ENCODE measurements around the gene DNAJC6.

The DNAJC6 gene

DNA sequence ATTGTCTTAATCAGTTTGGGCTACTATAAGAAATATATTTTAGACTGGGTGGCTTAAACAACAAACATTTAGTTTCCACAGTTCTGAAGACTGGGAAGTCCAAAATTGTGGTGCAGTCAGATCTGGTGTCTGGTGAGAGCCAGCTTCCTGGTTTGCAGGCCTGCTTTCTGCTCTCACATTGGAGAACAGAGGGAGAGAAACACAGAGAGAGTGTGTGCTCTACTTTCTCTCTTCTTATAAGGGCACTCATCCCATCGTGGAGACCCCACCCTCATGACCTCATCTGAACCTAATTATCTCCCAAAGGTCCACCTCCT lies 115.2 kb downstream of the DNAJC6 start:
- TF ChIP-seq, protein P1, sequence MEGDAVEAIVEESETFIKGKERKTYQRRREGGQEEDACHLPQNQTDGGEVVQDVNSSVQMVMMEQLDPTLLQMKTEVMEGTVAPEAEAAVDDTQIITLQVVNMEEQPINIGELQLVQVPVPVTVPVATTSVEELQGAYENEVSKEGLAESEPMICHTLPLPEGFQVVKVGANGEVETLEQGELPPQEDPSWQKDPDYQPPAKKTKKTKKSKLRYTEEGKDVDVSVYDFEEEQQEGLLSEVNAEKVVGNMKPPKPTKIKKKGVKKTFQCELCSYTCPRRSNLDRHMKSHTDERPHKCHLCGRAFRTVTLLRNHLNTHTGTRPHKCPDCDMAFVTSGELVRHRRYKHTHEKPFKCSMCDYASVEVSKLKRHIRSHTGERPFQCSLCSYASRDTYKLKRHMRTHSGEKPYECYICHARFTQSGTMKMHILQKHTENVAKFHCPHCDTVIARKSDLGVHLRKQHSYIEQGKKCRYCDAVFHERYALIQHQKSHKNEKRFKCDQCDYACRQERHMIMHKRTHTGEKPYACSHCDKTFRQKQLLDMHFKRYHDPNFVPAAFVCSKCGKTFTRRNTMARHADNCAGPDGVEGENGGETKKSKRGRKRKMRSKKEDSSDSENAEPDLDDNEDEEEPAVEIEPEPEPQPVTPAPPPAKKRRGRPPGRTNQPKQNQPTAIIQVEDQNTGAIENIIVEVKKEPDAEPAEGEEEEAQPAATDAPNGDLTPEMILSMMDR (IDR thresholded peaks at IDR 0.05; ENCODE audit: low read depth, low read length, poor library complexity, severe bottlenecking) = no peak
- TF ChIP-seq EZH2phosphoT487 (IDR thresholded peaks at IDR 0.05; ENCODE audit: borderline replicate concordance, low read length) = no peak
- Histone ChIP-seq H4K20me1 (ENCODE audit: control insufficient read depth, insufficient read depth, low read depth, low read length) (no peaks in the 10 kb centered on the region), H3K36me3 (ENCODE audit: control insufficient read depth, low read length) (peaks cover 33% of the 10 kb centered on the region), H3K4me1 (ENCODE audit: control insufficient read depth, low read length) (peaks cover 17% of the 10 kb centered on the region), H3K27ac (ENCODE audit: low read depth, low read length) (no peak overlapping the region), H3K4me3 (ENCODE audit: low read length) (no peak overlapping the region), H3K9me2 (replicated peaks; ENCODE audit: control insufficient read depth, low read length) (no peaks in the 10 kb centered on the region), H3K27me3 (ENCODE audit: control insufficient read depth, low read length) (no peaks in the 10 kb centered on the region), H3K9me3 (ENCODE audit: control insufficient read depth, insufficient read depth, low read length) (no peaks in the 10 kb centered on the region), H3K79me2 (ENCODE audit: control insufficient read depth, low read length) (peaks cover 39% of the 10 kb centered on the region), H3K4me2 (ENCODE audit: low read length) (no peak overlapping the region), H3F3A (ENCODE audit: control insufficient read depth, insufficient read depth) (no peaks in the 10 kb centered on the region)

DNA sequence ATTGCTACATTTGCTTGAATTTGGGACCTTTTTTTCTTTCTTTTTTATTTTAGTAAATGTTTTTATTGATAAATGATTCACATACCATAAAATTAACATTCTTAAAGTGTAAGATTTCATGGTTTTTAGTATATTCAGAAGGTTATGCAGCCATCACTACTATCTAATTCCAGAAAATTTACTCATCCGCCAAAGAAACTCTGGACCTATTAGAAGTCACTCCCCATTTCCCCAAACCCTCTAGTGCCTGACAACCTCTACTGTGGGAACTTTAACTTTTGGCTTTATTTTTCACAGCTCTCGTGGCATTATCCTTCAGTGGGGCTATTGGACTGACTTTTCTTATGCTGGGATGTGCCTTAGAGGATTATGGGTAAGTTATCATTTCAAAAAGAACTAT lies 115.7 kb downstream of the DNAJC6 start:
- peaks cover 14% of the 10 kb centered on the region for H3K4me1 ChIP-seq (ENCODE audit: control insufficient read depth, low read length)
- TF ChIP-seq EZH2phosphoT487 (IDR thresholded peaks at IDR 0.05; ENCODE audit: borderline replicate concordance, low read length) = no peak
- TF ChIP-seq, protein P1 (IDR thresholded peaks at IDR 0.05; ENCODE audit: low read depth, low read length, poor library complexity, severe bottlenecking) = no peak
- H3K27ac ChIP-seq (ENCODE audit: low read depth, low read length) = no peak overlapping the region
- peaks cover 36% of the 10 kb centered on the region for H3K36me3 ChIP-seq (ENCODE audit: control insufficient read depth, low read length)
- 0 out of 2 replicates have a peak, but pooled peaks cover 2% of the 10 kb centered on the region for H3F3A ChIP-seq (ENCODE audit: control insufficient read depth, insufficient read depth)
- no peaks in the 10 kb centered on the region for H3K9me3 ChIP-seq (ENCODE audit: control insufficient read depth, insufficient read depth, low read length)
- H3K9me2 ChIP-seq (replicated peaks; ENCODE audit: control insufficient read depth, low read length) = no peaks in the 10 kb centered on the region
- H3K79me2 ChIP-seq (ENCODE audit: control insufficient read depth, low read length) = peaks cover 39% of the 10 kb centered on the region
- H3K4me3 ChIP-seq (ENCODE audit: low read length) = no peak overlapping the region
- no peak overlapping the region for H3K4me2 ChIP-seq (ENCODE audit: low read length)
- no peaks in the 10 kb centered on the region for H3K27me3 ChIP-seq (ENCODE audit: control insufficient read depth, low read length)
- no peaks in the 10 kb centered on the region for H4K20me1 ChIP-seq (ENCODE audit: control insufficient read depth, insufficient read depth, low read depth, low read length)

DNA sequence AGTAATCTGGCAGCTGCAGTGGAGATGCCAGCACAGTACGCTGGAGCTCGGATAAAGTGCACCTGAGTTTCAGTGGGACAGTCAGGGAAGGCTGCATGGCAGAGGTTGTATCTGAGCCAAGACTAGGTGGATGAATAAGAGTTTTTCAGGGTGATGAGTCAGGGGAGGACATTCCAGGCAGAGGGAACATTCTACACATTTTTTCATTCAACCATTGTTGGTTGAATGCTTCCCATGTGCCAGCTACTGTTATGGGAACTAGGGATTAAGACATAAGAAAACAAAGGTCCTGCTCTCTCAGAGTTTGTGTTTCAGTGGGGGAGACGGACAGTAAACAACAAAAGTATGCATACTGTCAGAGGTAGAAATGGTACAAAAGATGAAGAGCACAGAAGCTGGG lies 116.4 kb downstream of the DNAJC6 start:
- Histone ChIP-seq H3K9me2 (replicated peaks; ENCODE audit: control insufficient read depth, low read length) (no peaks in the 10 kb centered on the region), H3K27ac (ENCODE audit: low read depth, low read length) (no peak overlapping the region), H3K4me1 (ENCODE audit: control insufficient read depth, low read length) (peaks cover 14% of the 10 kb centered on the region), H3F3A (ENCODE audit: control insufficient read depth, insufficient read depth) (0 out of 2 replicates have a peak, but pooled peaks cover 2% of the 10 kb centered on the region), H4K20me1 (ENCODE audit: control insufficient read depth, insufficient read depth, low read depth, low read length) (no peaks in the 10 kb centered on the region), H3K4me2 (ENCODE audit: low read length) (no peak overlapping the region), H3K36me3 (ENCODE audit: control insufficient read depth, low read length) (peaks cover 41% of the 10 kb centered on the region), H3K4me3 (ENCODE audit: low read length) (no peak overlapping the region), H3K79me2 (ENCODE audit: control insufficient read depth, low read length) (peaks cover 39% of the 10 kb centered on the region), H3K9me3 (ENCODE audit: control insufficient read depth, insufficient read depth, low read length) (no peaks in the 10 kb centered on the region), H3K27me3 (ENCODE audit: control insufficient read depth, low read length) (no peaks in the 10 kb centered on the region)
- TF ChIP-seq EZH2phosphoT487 (IDR thresholded peaks at IDR 0.05; ENCODE audit: borderline replicate concordance, low read length) = no peak
- TF ChIP-seq, protein P1 (IDR thresholded peaks at IDR 0.05; ENCODE audit: low read depth, low read length, poor library complexity, severe bottlenecking) = no peak

DNA sequence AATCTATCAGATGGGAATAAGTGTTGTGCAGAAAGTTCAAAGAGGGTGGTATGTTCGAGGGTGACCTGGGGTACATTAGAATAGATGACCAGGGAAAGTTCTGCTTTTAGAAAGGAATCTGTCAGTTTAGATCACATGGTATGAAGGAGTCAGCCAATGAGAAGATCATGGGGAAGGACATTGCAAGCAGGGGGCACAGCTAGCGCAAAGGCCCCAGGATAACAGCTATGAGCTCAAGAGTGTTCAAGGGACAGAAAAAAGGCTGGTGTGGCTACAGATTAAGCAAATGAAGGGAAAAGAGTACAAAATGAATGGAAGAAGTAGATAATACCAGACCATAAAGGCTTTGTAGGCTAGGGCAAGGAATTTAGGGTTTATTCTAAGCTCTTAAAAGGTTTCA lies 119.7 kb downstream of the DNAJC6 start:
- Histone ChIP-seq H3K36me3 (ENCODE audit: control insufficient read depth, low read length) (peaks cover 48% of the 10 kb centered on the region), H3F3A (ENCODE audit: control insufficient read depth, insufficient read depth) (0 out of 2 replicates have a peak, but pooled peaks cover 2% of the 10 kb centered on the region)

More for the DNA sequence above, 119.7 kb downstream of the DNAJC6 start:
- H3K9me2 ChIP-seq (replicated peaks; ENCODE audit: control insufficient read depth, low read length) = no peaks in the 10 kb centered on the region
- H4K20me1 ChIP-seq (ENCODE audit: control insufficient read depth, insufficient read depth, low read depth, low read length) = no peaks in the 10 kb centered on the region
- H3K27ac ChIP-seq (ENCODE audit: low read depth, low read length) = no peak overlapping the region
- TF ChIP-seq, protein P1 (IDR thresholded peaks at IDR 0.05; ENCODE audit: low read depth, low read length, poor library complexity, severe bottlenecking) = no peak
- TF ChIP-seq EZH2phosphoT487 (IDR thresholded peaks at IDR 0.05; ENCODE audit: borderline replicate concordance, low read length) = no peak
- no peaks in the 10 kb centered on the region for H3K9me3 ChIP-seq (ENCODE audit: control insufficient read depth, insufficient read depth, low read length)
- H3K4me3 ChIP-seq (ENCODE audit: low read length) = no peak overlapping the region
- no peaks in the 10 kb centered on the region for H3K4me1 ChIP-seq (ENCODE audit: control insufficient read depth, low read length)
- no peak overlapping the region for H3K4me2 ChIP-seq (ENCODE audit: low read length)
- H3K27me3 ChIP-seq (ENCODE audit: control insufficient read depth, low read length) = no peaks in the 10 kb centered on the region
- peaks cover 6% of the 10 kb centered on the region for H3K79me2 ChIP-seq (ENCODE audit: control insufficient read depth, low read length)
